ENCODE results near the gene CDK13. TPM values are rescaled to one million over a fixed set of nuclear protein-coding genes. Genes with fewer than 3 reads are reported as not detected.

CDK13 gene
- total RNA-seq, 1 experiment from 2014 or later = 39.2 TPM

DNA sequence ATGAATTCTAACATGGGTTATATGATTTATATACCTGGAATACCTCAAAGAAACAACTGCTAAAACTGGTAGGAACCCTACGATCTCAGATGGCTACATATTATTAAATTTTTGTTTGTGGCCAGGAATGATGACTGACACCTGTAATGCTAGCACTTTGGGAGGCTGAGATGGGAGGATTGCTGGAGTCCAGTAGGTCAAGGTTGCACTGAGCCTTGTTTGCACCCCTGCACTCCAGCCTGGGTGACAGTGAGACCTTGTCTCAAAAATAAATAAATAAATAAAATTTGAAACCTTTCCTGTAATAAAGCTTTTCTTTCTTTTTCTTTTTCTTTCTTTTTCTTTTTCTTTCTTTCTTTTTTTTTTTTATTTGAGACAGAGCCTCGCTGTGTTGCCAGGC, 123.2 kb downstream of the CDK13 start:
- ATAC-seq (no peak), DNase-seq (ENCODE audit: low spot score) (no peak)
- H3K4me1 Mint-ChIP-seq = peaks cover 11% of the 10 kb centered on the region
- POLR2A ChIA-PET = no interaction called here
- H3K27me3 Mint-ChIP-seq (ENCODE audit: low read depth) = no peaks in the 10 kb centered on the region
- TF ChIP-seq, protein P1, sequence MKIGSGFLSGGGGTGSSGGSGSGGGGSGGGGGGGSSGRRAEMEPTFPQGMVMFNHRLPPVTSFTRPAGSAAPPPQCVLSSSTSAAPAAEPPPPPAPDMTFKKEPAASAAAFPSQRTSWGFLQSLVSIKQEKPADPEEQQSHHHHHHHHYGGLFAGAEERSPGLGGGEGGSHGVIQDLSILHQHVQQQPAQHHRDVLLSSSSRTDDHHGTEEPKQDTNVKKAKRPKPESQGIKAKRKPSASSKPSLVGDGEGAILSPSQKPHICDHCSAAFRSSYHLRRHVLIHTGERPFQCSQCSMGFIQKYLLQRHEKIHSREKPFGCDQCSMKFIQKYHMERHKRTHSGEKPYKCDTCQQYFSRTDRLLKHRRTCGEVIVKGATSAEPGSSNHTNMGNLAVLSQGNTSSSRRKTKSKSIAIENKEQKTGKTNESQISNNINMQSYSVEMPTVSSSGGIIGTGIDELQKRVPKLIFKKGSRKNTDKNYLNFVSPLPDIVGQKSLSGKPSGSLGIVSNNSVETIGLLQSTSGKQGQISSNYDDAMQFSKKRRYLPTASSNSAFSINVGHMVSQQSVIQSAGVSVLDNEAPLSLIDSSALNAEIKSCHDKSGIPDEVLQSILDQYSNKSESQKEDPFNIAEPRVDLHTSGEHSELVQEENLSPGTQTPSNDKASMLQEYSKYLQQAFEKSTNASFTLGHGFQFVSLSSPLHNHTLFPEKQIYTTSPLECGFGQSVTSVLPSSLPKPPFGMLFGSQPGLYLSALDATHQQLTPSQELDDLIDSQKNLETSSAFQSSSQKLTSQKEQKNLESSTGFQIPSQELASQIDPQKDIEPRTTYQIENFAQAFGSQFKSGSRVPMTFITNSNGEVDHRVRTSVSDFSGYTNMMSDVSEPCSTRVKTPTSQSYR (CRISPR knock-in tag; IDR thresholded peaks at IDR 0.05) = no peak
- TF ChIP-seq ZNF416 (CRISPR knock-in tag; IDR thresholded peaks at IDR 0.05) = no peak
- TF ChIP-seq, protein P2, sequence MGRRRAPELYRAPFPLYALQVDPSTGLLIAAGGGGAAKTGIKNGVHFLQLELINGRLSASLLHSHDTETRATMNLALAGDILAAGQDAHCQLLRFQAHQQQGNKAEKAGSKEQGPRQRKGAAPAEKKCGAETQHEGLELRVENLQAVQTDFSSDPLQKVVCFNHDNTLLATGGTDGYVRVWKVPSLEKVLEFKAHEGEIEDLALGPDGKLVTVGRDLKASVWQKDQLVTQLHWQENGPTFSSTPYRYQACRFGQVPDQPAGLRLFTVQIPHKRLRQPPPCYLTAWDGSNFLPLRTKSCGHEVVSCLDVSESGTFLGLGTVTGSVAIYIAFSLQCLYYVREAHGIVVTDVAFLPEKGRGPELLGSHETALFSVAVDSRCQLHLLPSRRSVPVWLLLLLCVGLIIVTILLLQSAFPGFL (CRISPR knock-in tag; IDR thresholded peaks at IDR 0.05; ENCODE audit: borderline replicate concordance) = no peak
- TF ChIP-seq ZNF121 (CRISPR knock-in tag; IDR thresholded peaks at IDR 0.05) = no peak
- no peaks in the 10 kb centered on the region for H3K36me3 Mint-ChIP-seq
- no peak overlapping the region for H3K27ac Mint-ChIP-seq
- CTCF ChIA-PET = no interaction called here
- H3K9me3 Mint-ChIP-seq = no peaks in the 10 kb centered on the region
- H3K4me3 Mint-ChIP-seq = no peak overlapping the region

DNA sequence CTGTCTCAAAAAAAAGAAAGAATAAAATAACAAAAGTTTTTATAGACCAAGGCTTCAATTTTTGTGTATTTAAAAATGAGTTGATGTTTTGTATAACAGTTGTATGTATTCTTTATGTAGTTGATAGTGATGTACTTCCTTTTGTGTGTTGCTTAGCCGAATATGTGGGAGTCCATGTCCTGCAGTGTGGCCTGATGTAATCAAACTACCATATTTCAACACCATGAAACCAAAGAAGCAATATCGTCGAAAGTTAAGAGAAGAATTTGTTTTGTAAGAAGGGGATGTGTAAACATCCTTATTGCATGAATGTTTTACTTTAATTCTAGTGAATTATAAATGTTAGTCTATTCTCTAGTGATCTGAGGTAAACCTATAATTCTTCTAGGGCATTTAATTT, 127.8 kb downstream of the CDK13 start:
- no peak for ATAC-seq
- CTCF ChIA-PET = interaction anchor here (1.2 kb wide), 1 partner anchor 25 kb away, joined by 3 read pairs; no protein-coding TSS in a partner anchor
- H3K36me3 Mint-ChIP-seq = peaks cover 8% of the 10 kb centered on the region
- H3K27ac Mint-ChIP-seq = no peak overlapping the region
- POLR2A ChIA-PET = no interaction called here
- no peak overlapping the region for H3K4me3 Mint-ChIP-seq
- H3K27me3 Mint-ChIP-seq (ENCODE audit: low read depth) = no peaks in the 10 kb centered on the region
- H3K4me1 Mint-ChIP-seq = no peaks in the 10 kb centered on the region
- H3K9me3 Mint-ChIP-seq = no peaks in the 10 kb centered on the region
- DNase-seq (ENCODE audit: low spot score) = no peak
- TF ChIP-seq, protein P3, sequence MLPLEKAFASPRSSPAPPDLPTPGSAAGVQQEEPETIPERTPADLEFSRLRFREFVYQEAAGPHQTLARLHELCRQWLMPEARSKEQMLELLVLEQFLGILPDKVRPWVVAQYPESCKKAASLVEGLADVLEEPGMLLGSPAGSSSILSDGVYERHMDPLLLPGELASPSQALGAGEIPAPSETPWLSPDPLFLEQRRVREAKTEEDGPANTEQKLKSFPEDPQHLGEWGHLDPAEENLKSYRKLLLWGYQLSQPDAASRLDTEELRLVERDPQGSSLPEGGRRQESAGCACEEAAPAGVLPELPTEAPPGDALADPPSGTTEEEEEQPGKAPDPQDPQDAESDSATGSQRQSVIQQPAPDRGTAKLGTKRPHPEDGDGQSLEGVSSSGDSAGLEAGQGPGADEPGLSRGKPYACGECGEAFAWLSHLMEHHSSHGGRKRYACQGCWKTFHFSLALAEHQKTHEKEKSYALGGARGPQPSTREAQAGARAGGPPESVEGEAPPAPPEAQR (CRISPR knock-in tag; IDR thresholded peaks at IDR 0.05) = no peak
- TF ChIP-seq RORB (CRISPR knock-in tag; IDR thresholded peaks at IDR 0.05) (no peak), GABPB1 (CRISPR knock-in tag; IDR thresholded peaks at IDR 0.05) (peak; percentile 78)
- TF ChIP-seq, protein P4, sequence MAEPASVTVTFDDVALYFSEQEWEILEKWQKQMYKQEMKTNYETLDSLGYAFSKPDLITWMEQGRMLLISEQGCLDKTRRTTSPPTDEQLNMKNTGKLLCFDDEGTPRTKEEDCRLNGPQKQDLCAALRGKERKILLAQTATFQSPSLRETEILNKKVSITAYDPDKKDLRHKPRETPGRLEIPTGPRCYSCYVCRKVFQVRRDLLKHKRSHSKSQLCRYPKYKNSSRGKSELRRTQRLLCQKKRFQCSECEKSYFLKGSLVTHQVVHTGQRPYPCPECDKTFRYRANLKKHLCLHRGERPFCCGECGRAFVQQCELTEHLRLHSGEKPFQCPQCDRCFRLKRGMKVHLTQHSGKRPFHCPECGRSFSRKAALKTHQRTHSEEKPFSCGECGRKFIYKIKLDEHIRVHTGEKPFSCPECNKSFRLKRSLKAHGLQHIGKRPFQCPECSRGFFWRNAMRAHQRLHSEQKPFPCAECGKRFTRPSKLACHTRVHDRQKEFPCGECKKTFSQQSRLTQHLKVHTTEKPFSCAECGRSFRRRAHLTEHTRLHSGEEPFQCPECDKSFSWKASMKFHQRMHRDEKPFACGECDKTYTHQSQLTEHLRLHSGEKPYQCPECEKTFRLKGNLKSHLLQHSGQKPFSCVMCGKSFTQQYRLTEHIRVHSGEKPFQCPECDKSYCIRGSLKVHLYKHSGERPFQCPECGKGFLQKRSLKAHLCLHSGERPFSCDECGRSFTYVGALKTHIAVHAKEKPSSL (CRISPR knock-in tag; conservative IDR thresholded peaks at IDR 0.05) = no peak

DNA sequence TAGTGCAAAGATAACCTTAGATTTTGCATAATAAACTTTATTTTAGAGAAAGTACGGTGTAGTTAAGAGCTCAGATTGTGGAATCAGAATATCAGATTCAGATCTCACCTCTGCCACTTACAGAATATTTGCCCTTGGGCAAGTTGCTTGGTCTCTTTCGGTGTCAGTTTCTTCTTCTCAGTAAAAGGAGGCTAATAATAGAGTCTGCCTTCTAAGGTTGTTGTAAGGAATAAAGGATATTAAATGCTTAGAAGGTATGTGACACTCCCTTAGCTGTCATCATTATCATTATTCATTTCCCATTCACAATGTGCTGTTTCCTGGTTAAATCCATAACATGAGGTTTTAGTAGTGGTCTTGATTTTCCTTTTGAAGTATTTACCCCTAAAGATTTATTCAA, 142.1 kb downstream of the CDK13 start:
- ATAC-seq (no peak), DNase-seq (ENCODE audit: low spot score) (no peak)
- Mint-ChIP-seq H3K9me3 (no peaks in the 10 kb centered on the region), H3K4me1 (peaks cover 18% of the 10 kb centered on the region), H3K4me3 (no peak overlapping the region), H3K36me3 (peaks cover 47% of the 10 kb centered on the region), H3K27me3 (ENCODE audit: low read depth) (no peaks in the 10 kb centered on the region), H3K27ac (no peak overlapping the region)
- ChIA-PET CTCF (no interaction called here), POLR2A (interaction anchor here (0.5 kb wide), 1 partner anchor 524 kb away, joined by 3 read pairs; no protein-coding TSS in a partner anchor)
- TF ChIP-seq, protein P5, sequence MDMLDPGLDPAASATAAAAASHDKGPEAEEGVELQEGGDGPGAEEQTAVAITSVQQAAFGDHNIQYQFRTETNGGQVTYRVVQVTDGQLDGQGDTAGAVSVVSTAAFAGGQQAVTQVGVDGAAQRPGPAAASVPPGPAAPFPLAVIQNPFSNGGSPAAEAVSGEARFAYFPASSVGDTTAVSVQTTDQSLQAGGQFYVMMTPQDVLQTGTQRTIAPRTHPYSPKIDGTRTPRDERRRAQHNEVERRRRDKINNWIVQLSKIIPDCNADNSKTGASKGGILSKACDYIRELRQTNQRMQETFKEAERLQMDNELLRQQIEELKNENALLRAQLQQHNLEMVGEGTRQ (CRISPR knock-in tag; IDR thresholded peaks at IDR 0.05) = no peak
- TF ChIP-seq NFATC4 (CRISPR knock-in tag; IDR thresholded peaks at IDR 0.05) = no peak
- TF ChIP-seq JAZF1 (CRISPR knock-in tag; IDR thresholded peaks at IDR 0.05) = no peak
- no peak for TF ChIP-seq FOXP1 (CRISPR knock-in tag; IDR thresholded peaks at IDR 0.05; ENCODE audit: borderline replicate concordance)
- TF ChIP-seq, protein P6, sequence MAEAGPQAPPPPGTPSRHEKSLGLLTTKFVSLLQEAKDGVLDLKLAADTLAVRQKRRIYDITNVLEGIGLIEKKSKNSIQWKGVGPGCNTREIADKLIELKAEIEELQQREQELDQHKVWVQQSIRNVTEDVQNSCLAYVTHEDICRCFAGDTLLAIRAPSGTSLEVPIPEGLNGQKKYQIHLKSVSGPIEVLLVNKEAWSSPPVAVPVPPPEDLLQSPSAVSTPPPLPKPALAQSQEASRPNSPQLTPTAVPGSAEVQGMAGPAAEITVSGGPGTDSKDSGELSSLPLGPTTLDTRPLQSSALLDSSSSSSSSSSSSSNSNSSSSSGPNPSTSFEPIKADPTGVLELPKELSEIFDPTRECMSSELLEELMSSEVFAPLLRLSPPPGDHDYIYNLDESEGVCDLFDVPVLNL (CRISPR knock-in tag; IDR thresholded peaks at IDR 0.05; ENCODE audit: borderline replicate concordance, low read depth) = no peak
- no peak for TF ChIP-seq EMX1 (CRISPR knock-in tag; IDR thresholded peaks at IDR 0.05)
- TF ChIP-seq, protein P7, sequence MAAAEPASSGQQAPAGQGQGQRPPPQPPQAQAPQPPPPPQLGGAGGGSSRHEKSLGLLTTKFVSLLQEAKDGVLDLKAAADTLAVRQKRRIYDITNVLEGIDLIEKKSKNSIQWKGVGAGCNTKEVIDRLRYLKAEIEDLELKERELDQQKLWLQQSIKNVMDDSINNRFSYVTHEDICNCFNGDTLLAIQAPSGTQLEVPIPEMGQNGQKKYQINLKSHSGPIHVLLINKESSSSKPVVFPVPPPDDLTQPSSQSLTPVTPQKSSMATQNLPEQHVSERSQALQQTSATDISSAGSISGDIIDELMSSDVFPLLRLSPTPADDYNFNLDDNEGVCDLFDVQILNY (CRISPR knock-in tag; IDR thresholded peaks at IDR 0.05) = no peak
- no peak for TF ChIP-seq NR2C2 (CRISPR knock-in tag; IDR thresholded peaks at IDR 0.05)
- TF ChIP-seq, protein P8, sequence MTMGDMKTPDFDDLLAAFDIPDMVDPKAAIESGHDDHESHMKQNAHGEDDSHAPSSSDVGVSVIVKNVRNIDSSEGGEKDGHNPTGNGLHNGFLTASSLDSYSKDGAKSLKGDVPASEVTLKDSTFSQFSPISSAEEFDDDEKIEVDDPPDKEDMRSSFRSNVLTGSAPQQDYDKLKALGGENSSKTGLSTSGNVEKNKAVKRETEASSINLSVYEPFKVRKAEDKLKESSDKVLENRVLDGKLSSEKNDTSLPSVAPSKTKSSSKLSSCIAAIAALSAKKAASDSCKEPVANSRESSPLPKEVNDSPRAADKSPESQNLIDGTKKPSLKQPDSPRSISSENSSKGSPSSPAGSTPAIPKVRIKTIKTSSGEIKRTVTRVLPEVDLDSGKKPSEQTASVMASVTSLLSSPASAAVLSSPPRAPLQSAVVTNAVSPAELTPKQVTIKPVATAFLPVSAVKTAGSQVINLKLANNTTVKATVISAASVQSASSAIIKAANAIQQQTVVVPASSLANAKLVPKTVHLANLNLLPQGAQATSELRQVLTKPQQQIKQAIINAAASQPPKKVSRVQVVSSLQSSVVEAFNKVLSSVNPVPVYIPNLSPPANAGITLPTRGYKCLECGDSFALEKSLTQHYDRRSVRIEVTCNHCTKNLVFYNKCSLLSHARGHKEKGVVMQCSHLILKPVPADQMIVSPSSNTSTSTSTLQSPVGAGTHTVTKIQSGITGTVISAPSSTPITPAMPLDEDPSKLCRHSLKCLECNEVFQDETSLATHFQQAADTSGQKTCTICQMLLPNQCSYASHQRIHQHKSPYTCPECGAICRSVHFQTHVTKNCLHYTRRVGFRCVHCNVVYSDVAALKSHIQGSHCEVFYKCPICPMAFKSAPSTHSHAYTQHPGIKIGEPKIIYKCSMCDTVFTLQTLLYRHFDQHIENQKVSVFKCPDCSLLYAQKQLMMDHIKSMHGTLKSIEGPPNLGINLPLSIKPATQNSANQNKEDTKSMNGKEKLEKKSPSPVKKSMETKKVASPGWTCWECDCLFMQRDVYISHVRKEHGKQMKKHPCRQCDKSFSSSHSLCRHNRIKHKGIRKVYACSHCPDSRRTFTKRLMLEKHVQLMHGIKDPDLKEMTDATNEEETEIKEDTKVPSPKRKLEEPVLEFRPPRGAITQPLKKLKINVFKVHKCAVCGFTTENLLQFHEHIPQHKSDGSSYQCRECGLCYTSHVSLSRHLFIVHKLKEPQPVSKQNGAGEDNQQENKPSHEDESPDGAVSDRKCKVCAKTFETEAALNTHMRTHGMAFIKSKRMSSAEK (CRISPR knock-in tag; IDR thresholded peaks at IDR 0.05; ENCODE audit: borderline replicate concordance) = no peak

All from WTC11 (cell line).